ENCODE data around the gene CACNA1D. TPM values are rescaled to one million over a fixed set of nuclear protein-coding genes. Genes with fewer than 3 reads are reported as not detected.

CACNA1D gene
- total RNA-seq, 1 donor from 2014 or later, result 1.1 TPM

DNA sequence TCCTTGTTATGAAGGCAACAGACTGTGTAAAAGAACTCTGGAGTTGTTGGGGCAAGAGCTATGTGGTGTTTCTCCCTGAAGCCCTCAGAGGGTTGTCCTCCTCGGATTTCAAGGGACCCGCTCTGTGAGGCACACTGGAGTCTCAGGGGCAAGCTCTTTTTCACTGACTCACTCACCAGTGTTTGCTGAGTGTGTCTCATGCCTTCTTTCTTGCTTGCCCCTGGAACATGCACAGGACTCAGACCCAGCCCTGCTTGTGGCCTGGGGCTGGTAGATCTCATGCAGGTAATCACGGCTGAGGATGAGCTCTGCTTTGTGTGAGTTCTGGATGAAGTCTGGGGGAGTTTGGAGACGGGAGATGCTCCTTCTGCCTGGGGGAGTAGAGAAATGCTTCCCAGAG lies 93.7 kb downstream of the CACNA1D start:
- intact Hi-C loops (cut with micrococcal nuclease), result no loop called here
- no peaks in the 10 kb centered on the region for H3K36me3 ChIP-seq
- H3K4me3 ChIP-seq, result no peak overlapping the region
- H3K27ac ChIP-seq (replicated peaks), result no peak overlapping the region
- peaks cover 27% of the 10 kb centered on the region for H3K27me3 ChIP-seq (ENCODE audit: low read depth)
- no peaks in the 10 kb centered on the region for H3K9me3 ChIP-seq (replicated peaks)
- DNase-seq, result no peak
- TF ChIP-seq, protein P1, sequence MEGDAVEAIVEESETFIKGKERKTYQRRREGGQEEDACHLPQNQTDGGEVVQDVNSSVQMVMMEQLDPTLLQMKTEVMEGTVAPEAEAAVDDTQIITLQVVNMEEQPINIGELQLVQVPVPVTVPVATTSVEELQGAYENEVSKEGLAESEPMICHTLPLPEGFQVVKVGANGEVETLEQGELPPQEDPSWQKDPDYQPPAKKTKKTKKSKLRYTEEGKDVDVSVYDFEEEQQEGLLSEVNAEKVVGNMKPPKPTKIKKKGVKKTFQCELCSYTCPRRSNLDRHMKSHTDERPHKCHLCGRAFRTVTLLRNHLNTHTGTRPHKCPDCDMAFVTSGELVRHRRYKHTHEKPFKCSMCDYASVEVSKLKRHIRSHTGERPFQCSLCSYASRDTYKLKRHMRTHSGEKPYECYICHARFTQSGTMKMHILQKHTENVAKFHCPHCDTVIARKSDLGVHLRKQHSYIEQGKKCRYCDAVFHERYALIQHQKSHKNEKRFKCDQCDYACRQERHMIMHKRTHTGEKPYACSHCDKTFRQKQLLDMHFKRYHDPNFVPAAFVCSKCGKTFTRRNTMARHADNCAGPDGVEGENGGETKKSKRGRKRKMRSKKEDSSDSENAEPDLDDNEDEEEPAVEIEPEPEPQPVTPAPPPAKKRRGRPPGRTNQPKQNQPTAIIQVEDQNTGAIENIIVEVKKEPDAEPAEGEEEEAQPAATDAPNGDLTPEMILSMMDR (IDR thresholded peaks at IDR 0.05; ENCODE audit: borderline replicate concordance), result no peak
- no peaks in the 10 kb centered on the region for H3K4me1 ChIP-seq

DNA sequence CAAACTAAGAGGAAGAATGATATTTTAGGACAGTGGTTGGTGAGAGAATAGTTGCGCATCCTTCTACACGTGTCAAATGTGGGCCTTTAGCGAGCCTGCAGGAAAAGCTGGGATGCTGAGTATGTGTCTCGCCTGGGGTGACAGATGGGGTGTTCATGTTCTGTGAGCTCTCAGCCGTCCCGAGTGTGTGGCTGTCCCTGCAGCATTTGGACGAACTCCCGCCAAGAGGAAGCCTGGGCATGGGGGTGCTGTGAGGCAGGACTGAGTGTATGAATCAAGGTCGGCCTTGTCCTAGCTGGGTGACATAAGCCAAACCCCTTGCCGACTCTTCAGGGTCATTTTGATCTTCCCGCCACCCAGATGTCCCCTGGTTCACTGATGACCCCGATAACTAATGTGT lies 94.8 kb downstream of the CACNA1D start:
- no peak for DNase-seq
- Histone ChIP-seq H3K27me3 (ENCODE audit: low read depth) (peaks cover 27% of the 10 kb centered on the region), H3K4me1 (no peaks in the 10 kb centered on the region), H3K36me3 (no peaks in the 10 kb centered on the region), H3K27ac (replicated peaks) (no peak overlapping the region), H3K4me3 (no peak overlapping the region), H3K9me3 (replicated peaks) (no peaks in the 10 kb centered on the region)
- TF ChIP-seq, protein P1 (IDR thresholded peaks at IDR 0.05; ENCODE audit: borderline replicate concordance), result no peak
- intact Hi-C loops (cut with micrococcal nuclease), result no loop called here

DNA sequence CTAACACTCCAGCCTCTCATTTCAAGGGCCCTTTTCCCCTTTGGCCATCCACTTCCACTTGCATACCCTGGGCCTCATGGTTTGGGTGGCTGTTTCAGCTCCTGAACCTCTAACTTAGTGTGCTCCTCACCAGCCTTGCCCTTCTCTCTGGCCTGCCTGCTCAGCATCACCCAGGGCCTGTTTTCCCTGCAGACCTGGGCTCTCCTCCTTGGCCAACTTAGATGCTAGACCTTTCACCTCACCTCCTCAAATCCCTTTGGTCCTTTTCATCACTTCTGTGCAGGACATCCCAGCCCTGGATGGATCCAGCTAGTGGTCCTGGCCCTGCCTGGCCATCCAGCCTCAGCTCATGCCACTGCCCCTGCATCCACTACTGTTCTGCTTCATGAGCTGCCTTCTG lies 95.4 kb downstream of the CACNA1D start:
- DNase-seq, result no peak
- Histone ChIP-seq H3K36me3 (no peaks in the 10 kb centered on the region), H3K4me3 (no peak overlapping the region), H3K27me3 (ENCODE audit: low read depth) (peaks cover 27% of the 10 kb centered on the region), H3K4me1 (no peaks in the 10 kb centered on the region), H3K27ac (replicated peaks) (no peak overlapping the region), H3K9me3 (replicated peaks) (no peaks in the 10 kb centered on the region)
- TF ChIP-seq, protein P1 (IDR thresholded peaks at IDR 0.05; ENCODE audit: borderline replicate concordance), result no peak
- intact Hi-C loops (cut with micrococcal nuclease), result no loop called here

DNA sequence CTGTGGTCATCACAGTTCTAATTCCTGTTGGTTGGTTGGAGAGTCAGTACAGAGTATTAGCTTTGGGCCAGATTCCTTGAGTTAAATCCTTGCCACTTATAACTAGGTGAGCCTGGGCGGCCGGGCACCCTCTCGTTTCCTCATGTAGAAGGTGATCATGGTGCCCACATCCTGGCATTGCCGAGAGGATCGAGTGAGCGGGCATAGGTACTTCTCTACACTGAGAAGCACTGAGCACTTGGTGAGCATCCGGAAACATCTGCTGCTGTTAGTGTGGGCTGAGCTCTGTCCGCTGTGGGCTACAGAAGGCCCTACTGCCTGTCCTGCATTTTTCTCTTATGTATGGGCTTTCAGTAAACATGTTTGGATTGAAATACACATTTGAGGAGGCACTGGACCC lies 96.2 kb downstream of the CACNA1D start:
- no peaks in the 10 kb centered on the region for H3K36me3 ChIP-seq
- peaks cover 27% of the 10 kb centered on the region for H3K27me3 ChIP-seq (ENCODE audit: low read depth)
- intact Hi-C loops (cut with micrococcal nuclease), result no loop called here
- no peak overlapping the region for H3K4me3 ChIP-seq
- no peaks in the 10 kb centered on the region for H3K4me1 ChIP-seq
- no peak overlapping the region for H3K27ac ChIP-seq (replicated peaks)
- TF ChIP-seq, protein P1 (IDR thresholded peaks at IDR 0.05; ENCODE audit: borderline replicate concordance), result no peak
- no peaks in the 10 kb centered on the region for H3K9me3 ChIP-seq (replicated peaks)
- DNase-seq, result no peak

DNA sequence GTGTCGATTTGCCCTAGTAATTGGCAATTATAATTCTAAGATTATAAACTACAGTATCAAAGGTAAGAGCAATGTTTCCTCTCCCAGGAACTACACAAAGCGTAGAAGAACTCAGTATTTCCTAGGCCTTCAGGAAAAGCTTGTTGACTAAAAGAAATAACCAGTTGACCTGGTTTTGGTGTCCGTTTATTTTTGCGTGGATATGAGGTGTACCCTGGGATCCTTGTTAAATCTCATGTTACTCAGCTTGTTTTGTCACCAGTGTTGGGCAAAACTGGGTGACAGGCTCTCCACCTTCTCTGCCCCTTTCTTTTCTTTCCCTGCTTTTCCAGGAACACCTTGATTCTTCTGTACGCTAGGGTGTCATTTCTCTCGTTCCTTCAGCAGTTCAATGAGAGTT lies 97.2 kb downstream of the CACNA1D start:
- Histone ChIP-seq H3K4me3 (no peak overlapping the region), H3K27ac (replicated peaks) (no peak overlapping the region), H3K27me3 (ENCODE audit: low read depth) (peaks cover 27% of the 10 kb centered on the region), H3K4me1 (no peaks in the 10 kb centered on the region), H3K9me3 (replicated peaks) (no peaks in the 10 kb centered on the region), H3K36me3 (no peaks in the 10 kb centered on the region)
- intact Hi-C loops (cut with micrococcal nuclease), result no loop called here
- TF ChIP-seq, protein P1 (IDR thresholded peaks at IDR 0.05; ENCODE audit: borderline replicate concordance), result no peak
- DNase-seq, result no peak

DNA sequence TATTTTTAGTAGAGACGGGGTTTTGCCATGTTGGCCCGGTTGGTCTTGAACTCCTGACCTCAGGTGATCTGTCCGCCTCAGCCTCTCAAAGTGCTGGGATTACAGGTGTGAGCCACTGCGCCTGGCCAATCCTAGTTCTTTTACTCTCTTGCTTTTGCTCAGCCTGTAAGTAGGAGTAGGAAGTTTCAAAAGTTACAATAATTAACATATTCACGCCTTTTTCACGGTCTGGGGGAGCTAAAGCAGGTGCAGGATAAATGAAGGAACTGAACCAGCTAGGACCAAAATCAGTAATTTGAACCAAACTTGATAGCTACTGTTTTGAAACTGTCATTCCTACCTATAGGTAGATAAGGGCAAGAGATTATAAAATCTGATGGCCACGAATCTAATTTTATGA lies 98.5 kb downstream of the CACNA1D start:
- Histone ChIP-seq H3K36me3 (no peaks in the 10 kb centered on the region), H3K4me1 (no peaks in the 10 kb centered on the region), H3K4me3 (no peak overlapping the region), H3K27me3 (ENCODE audit: low read depth) (peaks cover 27% of the 10 kb centered on the region), H3K27ac (replicated peaks) (no peak overlapping the region), H3K9me3 (replicated peaks) (no peaks in the 10 kb centered on the region)
- intact Hi-C loops (cut with micrococcal nuclease), result no loop called here
- TF ChIP-seq, protein P1 (IDR thresholded peaks at IDR 0.05; ENCODE audit: borderline replicate concordance), result no peak
- no peak for DNase-seq
